Activated CD8-positive, alpha-beta memory T cell treated with anti-CD3 and anti-CD28 coated beads, Interleukin-2, amount 50 U/mL, for 1 hour (primary cell): ENCODE measurements around the gene DAP3.
"Not testable (repeated sequence)": the region's sequence is repeated elsewhere in the genome, so short reads cannot be mapped to it uniquely, and the experiment has no call there.

ENCODE experiments used
- DNase-seq: peaks from one replicate; pipeline ENCODE4 v3.0.0-alpha.2; 2020; ENCODE audit errors: extremely low read depth

Gene DAP3

DNA sequence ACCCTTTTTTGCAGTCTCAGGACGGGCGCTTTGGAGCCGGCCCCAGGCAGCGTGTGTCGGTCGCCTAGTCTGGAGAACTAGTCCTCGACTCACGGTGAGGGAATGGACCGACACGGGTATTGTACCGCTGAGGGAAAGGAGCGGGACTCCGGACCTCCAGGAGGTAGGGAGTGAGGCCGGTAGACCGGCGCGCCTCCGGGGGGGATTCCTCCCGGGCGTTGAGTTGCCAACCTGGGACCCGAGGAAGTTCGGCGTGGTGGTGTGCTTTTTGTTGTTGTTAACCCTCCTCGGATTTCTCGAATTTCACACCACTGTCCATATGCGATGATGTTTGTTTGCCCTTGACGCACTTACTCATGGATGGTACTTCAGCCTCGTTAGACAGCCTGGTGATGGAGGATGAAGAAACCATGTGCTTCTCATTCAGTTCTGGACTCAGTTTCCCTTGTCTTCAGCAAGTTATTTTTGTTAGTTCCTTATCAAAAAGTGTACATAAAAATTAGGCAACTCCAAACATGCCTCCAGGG lies at the start of gene DAP3:
Gene DAP3, plus strand, starts transcription at position 11 of the 527 bp plus-strand sequence. CDS start 20,689 bp downstream, outside the sequence.
- not testable (repeated sequence) for DNase-seq

GRCh38 chr1:155640367-155640766 lies 48.5 kb upstream of the DAP3 start:
- no peak for DNase-seq

- DNase-seq: not testable (repeated sequence)
These were observed 46.2 kb upstream of the DAP3 start for GRCh38 chr1:155642559-155643180.

DNA sequence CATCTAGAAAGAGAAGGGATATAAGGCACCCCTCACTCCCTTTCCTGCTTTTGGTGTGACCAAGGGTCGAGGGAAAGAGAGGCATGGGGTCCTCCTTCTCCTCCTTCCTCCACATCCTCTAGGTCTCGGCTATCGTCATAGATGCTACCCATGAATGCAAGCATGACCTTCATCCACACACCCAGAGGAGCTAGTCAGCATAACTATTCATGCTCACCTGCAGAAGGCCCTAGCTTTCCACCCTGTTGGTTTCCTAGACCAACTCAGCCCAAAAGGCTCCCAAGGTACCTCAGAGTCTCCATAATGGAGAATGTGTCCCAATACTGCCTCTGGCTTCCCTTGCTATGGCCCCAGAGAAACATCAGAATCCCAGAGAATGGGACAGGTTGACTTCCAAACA lies 45.7 kb upstream of the DAP3 start:
- no peak for DNase-seq

DNA sequence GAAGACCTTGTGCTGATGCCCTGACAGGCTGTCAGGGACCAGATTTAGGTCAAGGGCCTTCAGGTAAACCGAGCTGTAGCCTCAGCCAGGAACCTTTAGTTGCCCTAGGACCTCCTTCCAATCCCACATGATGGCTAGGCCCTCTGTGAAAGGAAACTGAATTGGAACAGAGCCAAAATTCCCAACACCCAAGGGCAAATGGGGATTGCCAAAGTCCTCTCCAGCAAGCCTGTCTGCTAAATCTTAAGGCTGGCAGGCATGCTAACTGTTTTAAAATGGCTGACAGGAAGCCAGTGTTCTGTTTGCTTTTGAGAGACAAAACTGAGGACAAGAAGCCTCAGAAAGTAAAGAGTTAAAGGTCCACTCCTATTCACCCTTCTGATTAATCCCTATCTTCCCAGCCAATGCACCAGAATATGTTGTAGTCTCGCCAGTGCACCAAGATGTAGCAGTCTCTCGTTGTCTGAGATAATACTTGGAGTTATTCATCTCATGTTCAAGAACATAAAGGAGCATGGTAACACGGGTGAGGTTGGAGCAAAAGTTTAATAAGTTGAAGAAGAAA lies 43.8 kb upstream of the DAP3 start:
- no peak for DNase-seq

DNA sequence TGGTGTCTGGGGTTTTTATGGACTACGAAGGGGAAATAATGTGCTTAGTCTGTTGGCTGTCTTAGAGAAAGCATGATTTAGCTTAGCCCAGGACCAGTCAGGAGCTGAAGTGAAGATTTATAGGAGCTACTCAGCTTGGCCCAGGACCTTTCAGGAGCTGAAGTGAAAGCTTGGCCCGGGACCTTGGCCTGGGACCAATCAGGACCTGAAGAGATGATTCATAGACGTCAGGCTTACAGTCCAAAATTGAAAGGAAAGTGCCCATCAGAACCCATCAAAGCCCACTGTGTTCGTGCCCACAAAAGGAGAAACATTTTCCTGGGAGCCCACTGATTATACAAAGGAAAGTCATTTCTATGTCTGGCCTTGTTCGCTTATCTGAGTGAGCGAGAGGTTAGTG lies 43.2 kb upstream of the DAP3 start:
- no peak for DNase-seq

GRCh38 chr1:155646307-155646706 lies 42.6 kb upstream of the DAP3 start:
- DNase-seq: no peak

- DNase-seq: no peak
These were observed 40.4 kb upstream of the DAP3 start for GRCh38 chr1:155648207-155649147.

DNA sequence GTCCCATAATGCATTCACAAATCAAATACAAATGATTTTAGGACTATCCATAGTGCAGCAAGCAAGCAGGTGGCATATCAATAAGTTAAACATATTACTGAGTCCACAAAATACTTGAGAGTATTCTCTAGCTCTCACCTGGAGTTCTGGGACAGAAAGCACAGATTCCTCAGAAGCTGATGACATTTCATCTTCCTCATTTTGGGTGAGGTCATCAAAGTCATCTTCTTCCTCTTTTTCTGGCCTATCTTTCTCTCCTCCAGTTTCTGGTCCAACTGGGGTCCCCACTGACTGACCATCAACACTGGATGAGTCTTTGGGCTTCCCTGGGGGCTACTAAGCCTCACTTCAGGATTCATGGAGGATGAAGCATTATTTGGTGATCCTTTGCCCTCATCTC lies 39.2 kb upstream of the DAP3 start:
- DNase-seq: no peak

DNA sequence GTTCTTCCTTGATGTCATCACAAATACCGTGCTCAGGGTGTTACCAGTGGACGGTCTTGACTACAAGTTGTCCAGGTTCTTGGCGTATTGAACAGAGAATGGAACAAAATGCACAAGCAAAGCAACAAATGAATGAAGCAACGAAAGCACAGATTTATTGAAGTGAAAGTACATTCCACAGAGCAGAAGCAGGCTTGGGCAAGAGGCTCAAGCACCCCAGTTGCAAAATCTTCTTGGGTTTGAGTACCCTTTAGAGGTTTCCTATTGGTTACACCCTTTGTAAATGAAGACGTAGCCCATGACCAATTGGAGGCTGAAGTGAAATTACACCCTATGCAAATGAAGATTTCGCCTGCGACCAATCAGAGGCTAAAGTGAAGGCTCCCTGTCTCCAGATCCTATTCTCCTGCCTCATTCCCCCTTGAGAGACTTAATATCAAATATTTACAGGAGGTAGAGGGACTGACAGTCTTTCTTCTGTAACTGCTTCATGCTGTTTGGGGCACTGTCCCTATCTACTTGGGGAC lies 38.6 kb upstream of the DAP3 start:
- no peak for DNase-seq

- no peak for DNase-seq
These were observed 36.8 kb upstream of the DAP3 start for GRCh38 chr1:155651861-155652661.

GRCh38 chr1:155652951-155653350 lies 35.9 kb upstream of the DAP3 start:
- DNase-seq: no peak

- DNase-seq: no peak
These were observed 31.4 kb upstream of the DAP3 start for GRCh38 chr1:155657463-155657862.

DNA sequence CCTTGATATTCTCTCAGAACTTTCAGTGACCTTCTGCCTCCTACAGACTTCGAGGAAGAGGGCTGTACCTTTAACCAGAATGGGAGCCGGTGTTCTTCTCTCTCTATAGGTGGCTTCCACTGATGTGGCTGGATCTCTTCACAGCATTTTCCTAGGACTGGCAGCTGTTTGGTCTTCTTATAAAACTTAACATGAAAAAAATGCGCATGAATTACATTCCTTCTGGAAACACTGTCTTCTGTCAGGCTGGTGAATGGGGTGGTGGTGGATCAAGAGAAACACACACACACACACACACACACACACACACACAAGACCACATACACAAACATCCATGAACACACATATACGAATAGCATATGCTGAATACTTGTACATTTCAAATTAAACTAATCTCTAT lies 27.7 kb upstream of the DAP3 start:
- not testable (repeated sequence) for DNase-seq

GRCh38 chr1:155669233-155670162 lies 19.4 kb upstream of the DAP3 start:
- no peak for DNase-seq

DNA sequence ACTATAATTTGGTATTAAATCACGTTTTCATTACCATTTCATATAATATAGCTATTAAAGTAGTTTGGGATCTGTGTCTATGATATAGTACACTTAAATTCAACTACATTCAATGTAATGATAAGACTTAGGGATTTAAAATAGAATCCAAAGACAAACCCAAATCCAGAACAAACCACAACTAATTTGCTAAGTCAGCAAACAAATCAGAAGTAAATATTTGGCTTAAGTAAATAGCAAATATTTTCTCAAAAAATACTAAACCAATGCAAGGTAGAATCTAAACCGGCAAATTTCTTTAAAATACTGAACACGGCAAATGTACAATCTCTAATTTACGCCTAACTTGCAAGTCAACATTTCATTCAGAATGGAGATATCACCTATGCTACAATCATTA lies 17.1 kb upstream of the DAP3 start:
- no peak for DNase-seq

DNA sequence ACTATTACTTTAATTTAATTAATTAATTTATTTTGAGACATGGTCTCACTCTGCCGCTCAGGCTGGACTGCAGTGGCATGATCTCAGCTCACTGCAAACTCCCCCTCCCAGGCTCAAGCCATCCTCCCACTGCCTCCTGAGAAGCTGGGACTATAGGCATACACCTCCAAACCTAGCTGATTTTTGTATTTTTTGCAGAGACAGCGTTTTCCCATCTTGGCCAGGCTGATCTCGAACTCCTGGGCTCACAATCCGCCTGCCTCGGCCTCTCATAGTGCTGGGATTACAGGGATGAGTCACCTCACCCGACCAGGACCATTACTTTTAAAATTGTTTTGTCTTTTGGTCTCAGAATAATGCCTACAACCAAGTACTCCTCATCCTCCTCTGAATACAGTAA lies 15.9 kb upstream of the DAP3 start:
- no peak for DNase-seq

DNA sequence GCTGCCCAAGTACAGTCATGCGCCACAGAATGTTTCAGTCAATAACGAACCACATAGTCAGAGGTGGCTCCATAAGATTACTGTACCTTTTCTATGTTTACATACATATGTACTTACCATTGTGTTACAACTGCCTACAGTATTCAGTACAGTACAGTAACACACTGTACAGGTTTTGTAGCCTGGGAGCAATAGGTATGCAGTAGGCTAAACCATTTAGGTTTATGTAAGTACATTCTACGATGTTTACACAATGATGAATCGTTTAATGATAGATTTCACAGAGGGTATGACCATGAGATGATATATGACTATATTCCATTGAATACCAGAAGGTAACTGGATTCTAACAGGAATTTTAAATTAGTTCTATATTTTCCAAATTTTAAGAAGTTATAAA lies 10.9 kb upstream of the DAP3 start:
- DNase-seq: no peak

DNA sequence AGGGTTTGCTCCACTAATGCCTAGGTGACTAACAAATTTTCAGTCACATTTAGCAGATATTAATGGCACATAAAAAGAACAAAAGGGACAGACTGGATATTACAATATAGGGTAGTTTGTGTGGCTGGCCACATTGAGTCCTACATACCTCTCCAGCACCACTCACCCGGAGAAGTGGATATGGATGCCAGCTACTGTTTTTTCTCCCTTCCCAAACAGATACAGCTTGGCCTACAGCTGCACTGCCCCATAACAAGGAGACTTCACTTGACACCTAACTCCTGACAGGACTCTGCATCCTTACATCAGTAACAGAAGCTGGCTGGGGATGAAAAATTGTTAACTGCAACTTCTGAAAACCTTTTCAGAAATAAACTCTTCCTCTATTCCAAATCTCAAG lies 9.9 kb upstream of the DAP3 start:
- DNase-seq: not testable (repeated sequence)

DNA sequence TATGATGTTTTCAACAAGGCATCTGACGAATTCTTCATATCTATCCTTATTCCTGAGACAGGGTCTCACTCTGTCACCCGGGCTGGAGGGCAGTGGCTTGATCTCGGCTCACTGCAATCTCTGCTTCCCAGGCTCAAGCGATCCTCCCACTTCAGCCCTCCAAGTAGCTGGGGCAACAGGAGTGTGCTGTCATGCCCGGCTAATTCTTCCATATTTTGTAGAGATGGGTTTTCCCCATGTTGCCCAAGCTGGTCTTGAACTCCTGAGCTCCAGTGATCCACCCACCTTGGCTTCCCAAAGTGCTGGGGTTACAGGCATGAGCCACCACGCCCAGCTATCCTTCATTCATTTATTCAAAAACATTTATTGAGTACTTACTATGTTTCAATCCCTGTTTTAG lies 8.4 kb upstream of the DAP3 start:
- DNase-seq: no peak
